Activated CD8-positive, alpha-beta memory T cell treated with anti-CD3 and anti-CD28 coated beads, Interleukin-2, amount 50 U/mL, for 1 hour (primary cell): ENCODE results near the gene RAB9B.

Experiments used
- DNase-seq: peaks from one replicate; pipeline ENCODE4 v3.0.0-alpha.2; 2020; ENCODE audit errors: extremely low read depth

The RAB9B gene

GRCh38 chrX:103811858-103812257 lies 20.2 kb downstream of the RAB9B start:
- no peak for DNase-seq

- no peak for DNase-seq
Measured at GRCh38 chrX:103806862-103807474, 25.1 kb downstream of the RAB9B start.

GRCh38 chrX:103805860-103806259 lies 26.2 kb downstream of the RAB9B start:
- no peak for DNase-seq

- DNase-seq = no peak
Measured at GRCh38 chrX:103800318-103800717, 31.7 kb downstream of the RAB9B start.

- DNase-seq = no peak
Measured at GRCh38 chrX:103797691-103798090, 34.4 kb downstream of the RAB9B start.

GRCh38 chrX:103794119-103794518 lies 37.9 kb downstream of the RAB9B start:
- no peak for DNase-seq

GRCh38 chrX:103793545-103793940 lies 38.5 kb downstream of the RAB9B start:
- DNase-seq = no peak

- no peak for DNase-seq
Measured at GRCh38 chrX:103792916-103793544, 39.0 kb downstream of the RAB9B start.

- DNase-seq = no peak
Measured at GRCh38 chrX:103791826-103792485, 40.1 kb downstream of the RAB9B start.

GRCh38 chrX:103791228-103791627 lies 40.8 kb downstream of the RAB9B start:
- no peak for DNase-seq

GRCh38 chrX:103789004-103789403 lies 43.1 kb downstream of the RAB9B start:
- DNase-seq = no peak

- DNase-seq = no peak
Measured at GRCh38 chrX:103783971-103784370, 48.1 kb downstream of the RAB9B start.

GRCh38 chrX:103783196-103783595 lies 48.9 kb downstream of the RAB9B start:
- DNase-seq = no peak

- DNase-seq = no peak
Measured at GRCh38 chrX:103782640-103783039, 49.4 kb downstream of the RAB9B start.

GRCh38 chrX:103781706-103782105 lies 50.4 kb downstream of the RAB9B start:
- DNase-seq = no peak

- DNase-seq = no peak
Measured at GRCh38 chrX:103781062-103781402, 51.0 kb downstream of the RAB9B start.

- no peak for DNase-seq
Measured at GRCh38 chrX:103780336-103781061, 51.6 kb downstream of the RAB9B start.

- DNase-seq = no peak
Measured at GRCh38 chrX:103779141-103779789, 52.8 kb downstream of the RAB9B start.

GRCh38 chrX:103776546-103776945 lies 55.5 kb downstream of the RAB9B start, which contains the start of gene PLP1:
PLP1 (plus strand) TSS chrX:103776840; CDS start chrX:103776996, 156 bp downstream.
- no peak for DNase-seq

GRCh38 chrX:103774070-103774642 lies 57.9 kb downstream of the RAB9B start:
- DNase-seq = no peak

- no peak for DNase-seq
Measured at GRCh38 chrX:103773445-103773844, 58.6 kb downstream of the RAB9B start.
